ENCODE results near the gene PRSS50. TPM values are rescaled to one million over a fixed set of nuclear protein-coding genes. Genes with fewer than 3 reads are reported as not detected.

Gene PRSS50
- total RNA-seq, 1 experiment from 2014 or later, result 0.70 TPM

- no peak for TF ChIP-seq GRHL2 (CRISPR knock-in tag; IDR thresholded peaks at IDR 0.05; ENCODE audit: insufficient replicate concordance, severe bottlenecking)
- H3K36me3 Mint-ChIP-seq, result no peaks in the 10 kb centered on the region
- H3K27ac Mint-ChIP-seq, result no peak overlapping the region
- peaks cover 16% of the 10 kb centered on the region for H3K27me3 Mint-ChIP-seq (ENCODE audit: low read depth)
- ATAC-seq (peak; percentile 11; the same call in 1 of the 2 replicates), DNase-seq (ENCODE audit: low spot score) (peak; percentile 20)
- H3K4me1 Mint-ChIP-seq, result peaks cover 11% of the 10 kb centered on the region
- ChIA-PET CTCF (interaction anchor here (0.9 to 2.3 kb wide), 16 partner anchors 8 to 265 kb away, joined by 3 to 10 read pairs (median 4); partner anchors contain the start of genes ALS2CL and PRSS50), POLR2A (no interaction called here)
- H3K9me3 Mint-ChIP-seq, result no peaks in the 10 kb centered on the region
- no peak overlapping the region for H3K4me3 Mint-ChIP-seq
These were observed 10.7 kb downstream of the PRSS50 start for GRCh38 chr3:46706771-46707582.

- no peaks in the 10 kb centered on the region for H3K36me3 Mint-ChIP-seq
- H3K27me3 Mint-ChIP-seq (ENCODE audit: low read depth), result peaks cover 21% of the 10 kb centered on the region
- ChIA-PET CTCF (interaction anchor here (0.7 to 2.3 kb wide), 15 partner anchors 10 to 264 kb away, joined by 3 to 13 read pairs (median 3); partner anchors contain the start of genes ALS2CL and PRSS50), POLR2A (no interaction called here)
- no peaks in the 10 kb centered on the region for H3K9me3 Mint-ChIP-seq
- peaks cover 11% of the 10 kb centered on the region for H3K4me1 Mint-ChIP-seq
- ATAC-seq (no peak), DNase-seq (ENCODE audit: low spot score) (no peak)
- TF ChIP-seq ZNF425 (CRISPR knock-in tag; conservative IDR thresholded peaks at IDR 0.05), result no peak
- no peak for TF ChIP-seq STAT6 (CRISPR knock-in tag; conservative IDR thresholded peaks at IDR 0.05; ENCODE audit: low read depth)
- TF ChIP-seq JAZF1 (CRISPR knock-in tag; IDR thresholded peaks at IDR 0.05), result no peak
- TF ChIP-seq HMGA2 (CRISPR knock-in tag; IDR thresholded peaks at IDR 0.05), result no peak
- TF ChIP-seq ZNF219 (CRISPR knock-in tag; IDR thresholded peaks at IDR 0.05; ENCODE audit: borderline replicate concordance), result no peak
- no peak for TF ChIP-seq TCF7 (CRISPR knock-in tag; IDR thresholded peaks at IDR 0.05; ENCODE audit: low read depth)
- TF ChIP-seq GRHL2 (CRISPR knock-in tag; IDR thresholded peaks at IDR 0.05; ENCODE audit: insufficient replicate concordance, severe bottlenecking), result no peak
- H3K4me3 Mint-ChIP-seq, result no peak overlapping the region
- H3K27ac Mint-ChIP-seq, result no peak overlapping the region
These were observed 11.7 kb downstream of the PRSS50 start for GRCh38 chr3:46705751-46706552.

- no peaks in the 10 kb centered on the region for H3K36me3 Mint-ChIP-seq
- ChIA-PET CTCF (interaction anchor here (0.7 to 1.3 kb wide), 6 partner anchors 10 to 219 kb away, joined by 3 to 13 read pairs (median 3); partner anchors contain the start of gene PRSS50), POLR2A (no interaction called here)
- ATAC-seq, result peak; percentile 78
- peak; percentile 83 for DNase-seq (ENCODE audit: low spot score)
- peaks cover 29% of the 10 kb centered on the region for H3K27me3 Mint-ChIP-seq (ENCODE audit: low read depth)
- H3K4me3 Mint-ChIP-seq, result no peak overlapping the region
- no peaks in the 10 kb centered on the region for H3K9me3 Mint-ChIP-seq
- H3K27ac Mint-ChIP-seq, result no peak overlapping the region
- peaks cover 11% of the 10 kb centered on the region for H3K4me1 Mint-ChIP-seq
- 0 out of 2 replicates have a peak, but pooled peaks have one; percentile 39 for TF ChIP-seq ARID4B (CRISPR knock-in tag; IDR thresholded peaks at IDR 0.05; ENCODE audit: borderline replicate concordance)
- no peak for TF ChIP-seq AR (CRISPR knock-in tag; IDR thresholded peaks at IDR 0.05)
- no peak for TF ChIP-seq USF2 (CRISPR knock-in tag; IDR thresholded peaks at IDR 0.05)
- peak; percentile 97 for TF ChIP-seq CTCF (IDR thresholded peaks at IDR 0.05)
These were observed 12.6 kb downstream of the PRSS50 start for GRCh38 chr3:46705022-46705530.
